Stimulated activated CD8-positive, alpha-beta memory T cell treated with anti-CD3 and anti-CD28 coated beads, Interleukin-2, amount 100 ng/mL, for 48 hours (primary cell): Measurements from ENCODE around the gene PRPF38A.

ENCODE experiments used
- DNase-seq, 2 donors: peaks; one replicate each; pipeline ENCODE4 v3.0.0-alpha.2; 2020; ENCODE audit warnings: low read depth in 2 of 2

Gene PRPF38A

DNA sequence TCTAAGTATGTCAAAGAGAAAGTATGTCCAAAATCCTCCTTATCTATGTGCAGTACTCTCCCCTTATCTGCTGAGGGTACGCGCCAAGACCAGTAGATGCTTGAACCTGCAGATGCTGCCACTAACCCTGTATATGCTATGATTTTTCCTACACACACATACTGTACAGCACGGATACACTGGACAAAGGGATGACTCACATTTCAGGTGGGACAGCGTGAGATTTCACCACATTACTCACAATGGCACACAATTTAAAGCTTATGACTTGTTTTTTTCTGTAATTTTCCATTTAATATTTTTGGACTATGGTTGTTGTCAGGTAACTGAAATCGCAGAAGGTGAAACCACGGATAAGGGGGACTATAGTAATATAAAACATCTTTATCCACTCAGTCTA lies 4.3 kb upstream of the PRPF38A start:
- DNase-seq: no peak

DNA sequence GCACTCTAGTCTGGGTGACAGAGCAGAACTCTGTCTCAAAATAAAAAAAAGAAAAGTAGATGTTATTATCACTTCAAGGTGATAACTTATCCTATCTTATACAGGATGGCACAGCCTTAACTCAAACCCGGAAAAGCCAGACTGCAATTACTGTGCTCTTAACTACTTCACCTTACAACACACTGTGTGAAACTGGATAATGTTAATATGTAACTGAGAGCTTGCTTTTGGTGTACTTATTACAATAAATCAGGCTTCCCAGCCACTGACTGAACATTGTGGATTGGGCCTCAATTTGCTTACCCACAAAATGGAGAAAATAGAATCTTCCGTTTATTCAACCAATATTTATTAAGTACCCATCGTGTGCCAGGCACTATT lies 1.6 kb upstream of the PRPF38A start:
- no peak for DNase-seq

DNA sequence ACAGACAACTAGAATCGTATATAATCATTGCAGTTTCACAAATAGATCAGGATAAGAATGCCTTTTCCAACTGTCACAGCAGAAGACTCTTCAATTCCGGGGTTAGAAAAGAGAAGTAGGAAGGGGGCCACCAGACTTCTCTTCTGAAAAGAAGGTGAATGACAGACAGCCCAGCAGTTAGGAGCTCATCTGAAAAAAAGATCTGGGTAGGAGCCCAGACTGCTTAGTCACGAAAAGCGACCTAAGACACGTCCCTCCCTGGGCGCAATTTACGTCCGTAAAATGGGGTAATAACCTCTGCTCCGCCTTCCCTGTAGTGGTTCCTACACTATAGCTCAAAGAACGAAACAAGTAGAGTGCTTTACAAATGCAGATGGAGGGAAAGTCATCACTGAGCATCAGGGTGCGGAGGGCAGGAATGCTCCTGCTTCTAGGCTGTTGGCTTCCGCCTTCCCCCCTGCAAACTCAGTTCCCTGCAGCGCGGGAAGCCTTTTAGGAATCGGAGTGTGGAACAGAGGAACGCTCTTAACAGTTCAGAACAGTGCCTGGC lies 761 bp upstream of the PRPF38A start:
- peak; percentile 23 to 27 for DNase-seq

DNA sequence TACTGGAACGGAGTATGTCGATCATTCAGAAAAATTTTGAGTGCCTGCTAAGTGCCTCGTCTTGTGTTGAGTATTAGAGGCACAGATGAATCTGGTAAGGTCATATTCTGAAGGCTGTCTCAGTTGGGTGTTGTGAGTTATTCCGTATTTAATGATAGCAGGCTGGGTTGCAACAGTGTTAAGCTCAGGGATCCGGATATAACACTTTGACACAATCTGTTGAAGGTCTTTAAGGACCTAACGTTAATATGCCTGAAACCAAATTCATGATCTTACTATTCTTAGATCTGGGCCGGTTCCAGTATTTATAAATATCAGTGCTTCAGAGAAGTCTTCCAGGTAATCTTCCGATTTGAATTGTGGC lies 555 bp downstream of the PRPF38A start:
- no peak for DNase-seq

DNA sequence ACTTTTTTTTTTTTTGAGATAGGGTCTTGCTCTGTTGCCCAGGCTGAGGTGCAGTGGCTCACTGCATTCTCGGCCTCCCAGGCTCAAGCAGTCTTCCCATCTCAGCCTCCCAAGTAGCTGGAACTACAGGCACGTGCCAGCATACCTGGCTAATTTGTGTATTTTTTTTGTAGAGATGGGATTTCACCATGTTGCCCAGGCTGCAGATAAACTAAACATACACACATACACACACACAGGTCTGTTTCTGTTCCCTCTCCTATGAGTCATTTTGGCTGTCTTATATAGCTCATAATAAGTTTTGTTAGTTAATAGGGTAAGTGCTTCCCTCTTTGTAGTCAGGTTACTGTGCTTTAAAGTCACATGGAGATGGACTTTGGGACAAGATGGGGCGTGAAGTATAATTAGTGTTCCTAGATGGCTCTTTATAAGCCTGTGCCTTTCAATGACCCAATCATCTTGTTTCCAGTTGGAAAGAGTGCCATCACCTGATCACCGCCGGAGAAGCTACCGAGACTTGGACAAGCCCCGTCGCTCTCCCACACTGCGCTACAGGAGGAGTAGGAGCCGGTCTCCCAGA lies 9.1 kb downstream of the PRPF38A start:
- no peak for DNase-seq

DNA sequence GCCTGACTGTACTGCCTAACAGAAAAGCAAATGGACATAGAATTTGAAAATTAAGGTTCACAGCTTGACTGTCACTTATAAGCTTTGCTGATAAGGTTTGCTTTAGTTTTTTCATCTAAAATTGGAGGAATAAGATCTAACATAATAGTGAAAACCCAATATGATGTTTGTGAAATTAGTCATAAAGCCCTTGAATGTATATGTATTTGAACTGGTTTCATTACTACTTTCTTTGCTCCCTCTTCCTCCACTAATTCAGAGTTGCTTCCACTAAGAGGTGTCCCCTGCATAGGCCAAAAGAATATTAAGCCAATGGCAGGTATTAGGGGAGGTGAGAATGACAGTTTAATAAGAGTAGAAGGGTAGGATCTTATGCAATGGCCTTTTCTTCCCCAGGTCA lies 10.5 kb downstream of the PRPF38A start:
- DNase-seq: no peak

DNA sequence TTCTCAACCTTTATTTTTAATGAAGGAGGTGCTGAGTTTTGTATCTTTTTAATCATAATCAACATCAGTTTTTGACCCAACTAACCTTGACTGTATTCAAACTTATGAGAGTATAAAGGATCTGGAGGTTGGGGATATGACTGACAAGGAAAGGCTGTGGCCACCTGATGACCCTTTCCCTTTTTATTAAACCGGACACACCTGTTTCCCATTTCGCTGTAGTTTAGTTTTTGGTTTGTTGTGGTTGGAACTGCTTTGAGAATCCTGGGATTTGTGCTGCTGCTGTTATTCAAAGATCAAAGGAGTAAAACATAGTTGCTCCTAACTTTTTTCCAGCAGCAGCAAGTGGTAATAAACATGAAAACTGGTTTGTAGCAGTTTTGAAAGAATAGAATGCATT lies 12.4 kb downstream of the PRPF38A start:
- no peak for DNase-seq

DNA sequence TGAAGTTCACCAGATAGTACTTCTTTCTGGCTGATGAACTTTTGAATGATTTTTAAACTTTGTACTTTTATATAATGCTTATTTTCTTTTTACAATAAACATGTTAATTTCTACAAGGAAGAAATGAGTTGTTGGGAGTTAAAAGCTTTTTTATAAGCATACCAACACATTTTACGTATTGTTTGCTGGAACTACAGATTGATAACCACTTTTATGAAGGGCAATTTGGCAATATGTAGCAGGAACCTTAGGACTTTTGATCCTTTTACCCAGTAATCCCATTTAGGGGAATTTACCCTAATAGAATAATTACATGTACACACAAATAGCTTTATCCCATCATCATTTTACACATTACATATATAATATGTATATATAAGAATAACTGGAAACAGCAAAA lies 16.3 kb downstream of the PRPF38A start:
- no peak for DNase-seq

DNA sequence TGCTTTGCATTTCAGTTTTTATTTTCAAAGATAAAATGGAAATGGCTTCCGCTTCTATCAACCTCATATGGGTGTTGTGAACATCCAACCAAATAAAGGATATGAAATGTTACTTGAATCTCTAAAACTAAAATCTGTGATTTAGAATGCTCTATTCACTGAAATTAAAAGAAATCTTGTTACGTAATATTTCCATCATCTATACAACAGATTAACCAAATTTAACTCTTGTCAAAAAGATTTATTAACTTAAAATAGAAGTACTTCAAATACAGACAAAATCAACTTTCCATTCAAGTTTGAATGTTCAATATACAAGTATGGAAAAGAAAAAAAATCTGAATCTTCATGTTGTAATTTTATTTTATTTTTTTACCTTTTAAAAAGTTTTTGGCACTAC lies 18.7 kb downstream of the PRPF38A start:
- no peak for DNase-seq

DNA sequence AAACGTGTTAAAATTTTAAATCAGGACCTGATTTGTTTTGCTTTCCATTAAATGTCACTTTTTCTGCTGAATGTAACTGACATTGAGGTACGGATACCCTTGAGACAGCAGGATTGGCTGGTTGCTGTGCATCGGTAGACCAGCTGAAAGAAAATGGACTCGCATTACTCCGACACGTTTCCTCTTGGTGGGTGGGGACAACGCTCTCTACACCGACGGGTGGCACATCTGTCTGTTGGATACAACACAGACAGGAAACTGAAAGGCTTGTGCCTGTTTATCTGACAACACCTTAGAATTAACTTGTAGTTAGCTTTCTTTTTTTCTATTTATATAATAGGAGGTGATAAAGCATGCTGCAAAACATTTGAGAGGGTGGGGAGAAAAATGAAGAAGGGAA lies 19.4 kb downstream of the PRPF38A start:
- peak; percentile 14 to 20 for DNase-seq

DNA sequence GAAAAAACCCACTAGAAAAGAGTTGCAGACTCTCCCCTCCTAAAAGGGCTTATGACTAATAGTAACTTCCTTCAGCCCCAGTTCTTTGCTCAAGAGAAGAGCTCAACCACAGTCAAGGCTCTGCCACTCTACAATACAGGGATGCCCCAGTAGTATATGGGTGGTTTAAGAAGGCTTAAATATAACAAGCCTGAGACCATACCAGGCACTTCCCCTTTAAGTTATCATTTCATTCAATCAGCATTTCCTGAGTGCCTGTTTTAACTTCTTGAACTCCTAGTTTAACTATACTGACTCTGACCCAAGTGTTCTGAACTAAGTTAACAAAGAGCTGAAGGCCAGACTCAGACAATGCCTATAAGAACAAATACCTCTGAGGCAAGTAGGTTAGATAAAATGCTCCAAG lies 19.8 kb downstream of the PRPF38A start:
- no peak for DNase-seq

DNA sequence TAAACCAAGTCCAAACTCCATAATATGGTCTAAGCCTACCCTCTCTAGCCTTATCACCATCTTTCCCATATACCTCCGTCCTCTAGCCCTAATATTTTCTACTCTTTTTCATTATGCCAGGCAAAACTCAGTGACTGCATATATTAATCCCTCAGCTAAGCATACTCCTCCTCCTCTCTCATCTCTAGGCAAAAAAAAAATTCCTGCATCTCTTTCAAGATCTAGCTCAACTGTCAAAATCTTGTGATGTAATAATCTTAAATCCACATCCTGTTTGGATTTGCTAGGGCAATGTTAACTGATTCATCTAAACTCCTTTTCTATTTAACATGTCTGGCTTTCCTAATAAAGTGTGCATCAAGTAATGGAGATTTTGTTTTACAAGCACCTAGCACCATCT lies 20.4 kb downstream of the PRPF38A start:
- no peak for DNase-seq

DNA sequence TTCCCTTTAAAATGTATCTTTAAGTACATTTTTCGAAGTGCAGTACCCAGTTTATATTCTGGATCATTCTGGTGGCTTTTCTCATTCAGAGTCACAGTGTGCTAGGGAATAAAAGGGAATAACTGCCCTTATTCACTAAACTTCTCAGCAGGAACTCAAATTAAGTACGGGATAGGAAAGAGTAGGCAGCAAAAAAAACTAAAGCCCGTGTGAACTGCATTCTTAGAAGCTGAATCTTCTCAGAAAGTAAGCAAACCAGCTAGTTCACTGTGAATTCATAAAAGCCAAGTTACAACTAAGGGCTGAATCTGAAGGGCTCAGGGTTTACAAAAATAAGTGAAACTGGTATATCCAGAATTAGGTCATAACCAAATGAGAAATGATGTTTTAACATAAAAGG lies 22.0 kb downstream of the PRPF38A start:
- DNase-seq: no peak

DNA sequence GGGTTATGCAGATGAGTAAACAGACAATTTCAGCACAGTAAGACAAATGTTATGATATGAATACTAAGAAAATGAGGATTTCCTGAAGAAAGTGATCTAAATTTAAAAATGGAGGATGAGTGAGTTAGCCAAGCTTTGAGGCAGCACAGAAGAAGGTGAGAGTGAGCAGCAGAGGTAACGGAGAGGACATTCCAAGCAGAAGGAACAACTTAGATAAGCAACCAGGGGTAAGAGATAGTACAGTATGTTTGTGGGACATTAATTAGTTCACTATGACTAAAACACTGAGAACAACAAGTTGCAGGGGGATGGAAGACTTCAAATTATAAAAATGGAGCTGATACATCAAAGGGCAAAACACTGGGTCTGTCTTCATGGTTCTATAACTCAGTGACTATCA lies 22.8 kb downstream of the PRPF38A start:
- no peak for DNase-seq

DNA sequence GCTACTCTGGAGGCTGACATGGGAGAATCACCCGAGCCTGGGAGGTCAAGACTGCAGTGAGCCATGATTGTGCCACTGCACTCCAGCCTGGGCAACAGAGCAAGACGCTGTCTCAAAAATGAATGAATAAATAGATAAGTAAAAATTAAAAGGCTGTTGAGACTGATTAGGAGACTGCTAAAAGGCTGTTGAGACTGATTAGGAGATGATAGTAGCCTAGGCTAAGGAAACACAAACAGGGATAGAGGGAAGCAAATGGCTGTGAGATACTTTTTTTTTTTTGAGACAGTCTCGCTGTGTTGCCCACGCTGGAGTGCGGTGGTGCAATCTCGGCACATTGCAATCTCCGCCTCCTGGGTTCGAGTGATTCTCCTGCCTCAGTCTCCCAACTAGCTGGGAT lies 28.4 kb downstream of the PRPF38A start:
- no peak for DNase-seq

DNA sequence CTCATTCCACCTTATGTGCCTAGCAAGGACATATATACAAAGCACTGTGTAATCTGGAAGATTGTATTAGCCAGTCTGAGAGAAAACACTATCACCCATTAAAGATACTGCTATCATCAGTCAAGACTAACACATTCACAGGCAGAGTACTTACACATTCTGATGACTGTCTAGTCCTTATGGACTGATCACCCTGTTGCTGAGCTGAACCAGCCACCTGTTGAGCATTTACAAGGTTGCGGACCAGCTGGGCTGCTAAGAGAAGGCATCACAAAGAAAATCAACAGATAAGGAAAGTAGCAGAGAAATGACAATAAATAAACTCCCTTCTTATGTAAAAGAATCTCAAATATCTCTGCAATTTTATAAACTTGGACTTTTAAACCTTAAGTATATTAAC lies 30.8 kb downstream of the PRPF38A start:
- no peak for DNase-seq

DNA sequence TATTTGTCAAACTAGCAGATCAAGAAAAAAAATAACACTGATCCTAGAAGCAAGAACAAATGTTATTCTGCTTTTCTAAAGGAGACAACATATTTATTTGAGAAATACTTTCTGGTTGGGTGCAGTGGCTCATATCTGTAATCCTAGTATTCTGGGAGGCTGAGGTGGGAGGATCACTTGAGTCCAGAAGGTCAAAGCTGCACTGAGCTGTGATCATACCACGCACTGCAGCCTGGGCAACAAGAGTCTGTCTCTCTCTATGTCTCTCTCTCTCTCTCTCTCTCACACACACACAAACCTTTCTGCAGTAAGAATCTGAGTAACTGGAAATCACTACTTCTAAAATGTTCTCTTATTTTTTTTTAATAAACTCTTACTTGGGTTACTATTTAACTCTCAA lies 31.2 kb downstream of the PRPF38A start:
- no peak for DNase-seq

DNA sequence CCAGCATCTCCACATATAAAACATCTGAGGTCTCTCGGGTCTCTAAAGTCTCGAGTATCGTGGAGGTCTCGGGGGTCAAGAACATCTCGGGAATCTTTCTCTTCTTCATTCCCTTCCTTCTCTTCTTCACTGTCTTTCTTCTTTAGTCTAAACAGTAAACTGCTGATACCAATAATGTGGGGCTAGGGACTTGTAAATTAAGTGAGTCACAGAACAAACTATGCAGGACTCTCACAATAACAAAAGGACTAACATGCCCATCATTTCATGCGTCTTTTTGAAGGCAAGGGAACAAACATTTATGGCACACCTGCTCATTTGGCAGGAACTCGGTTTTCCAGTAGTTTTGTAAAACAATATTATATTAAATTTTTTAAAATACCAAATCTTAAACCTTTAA lies 32.4 kb downstream of the PRPF38A start:
- DNase-seq: no peak

DNA sequence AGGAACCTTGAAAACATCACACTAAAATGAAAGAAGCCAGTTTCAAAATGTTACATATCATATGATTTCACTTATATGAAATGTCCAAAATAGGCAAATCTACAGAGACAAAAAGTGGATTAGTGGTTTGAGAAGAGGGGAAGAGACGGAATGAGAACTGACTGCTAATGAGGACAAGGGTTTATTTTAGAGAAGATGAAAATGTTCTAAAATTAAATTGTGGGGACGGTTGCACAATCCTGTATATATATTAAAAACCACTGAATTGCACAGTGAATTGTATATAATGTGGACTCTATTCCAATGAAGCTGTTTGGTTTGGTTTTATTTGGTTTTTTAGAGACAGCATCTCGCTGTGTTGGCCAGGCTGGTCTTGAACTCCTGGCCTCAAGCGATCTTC lies 35.6 kb downstream of the PRPF38A start:
- no peak for DNase-seq

DNA sequence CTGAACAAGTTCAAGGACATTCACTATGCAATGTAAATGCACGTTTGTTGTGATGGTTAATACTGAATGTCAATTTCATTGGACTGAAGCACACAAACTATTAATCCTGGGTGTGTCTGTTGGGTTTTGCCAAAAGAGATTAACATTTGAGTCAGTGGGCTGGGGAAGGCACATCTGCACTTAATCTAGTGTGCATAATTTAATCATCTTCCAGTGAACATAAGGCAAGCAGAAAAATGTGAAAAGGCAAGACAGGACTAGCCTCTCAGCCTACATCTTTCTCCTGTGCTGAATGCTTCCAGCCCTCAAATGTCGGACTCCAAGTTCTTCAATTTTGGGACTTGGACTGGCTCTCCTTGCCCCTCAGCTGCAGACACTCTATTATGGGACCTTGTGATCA lies 40.1 kb downstream of the PRPF38A start:
- DNase-seq: no peak

DNA sequence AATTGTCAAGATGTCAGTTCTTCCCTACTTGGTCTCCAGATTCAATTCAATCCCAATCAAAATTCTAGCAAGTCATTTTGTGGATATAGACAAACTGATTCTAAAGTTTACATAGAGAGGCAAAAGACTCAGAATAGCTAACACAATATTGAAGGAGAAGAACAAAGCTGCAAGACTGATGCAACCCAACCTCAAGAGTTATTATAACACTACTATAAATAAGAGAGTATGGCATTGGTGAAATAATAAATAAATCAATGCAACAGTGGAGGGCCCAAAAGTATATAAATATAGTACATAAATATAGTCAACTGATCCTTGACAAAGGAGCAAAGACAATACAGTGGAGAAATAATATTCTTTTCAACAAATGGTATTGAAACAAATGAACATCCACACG lies 49.7 kb downstream of the PRPF38A start:
- no peak for DNase-seq

DNA sequence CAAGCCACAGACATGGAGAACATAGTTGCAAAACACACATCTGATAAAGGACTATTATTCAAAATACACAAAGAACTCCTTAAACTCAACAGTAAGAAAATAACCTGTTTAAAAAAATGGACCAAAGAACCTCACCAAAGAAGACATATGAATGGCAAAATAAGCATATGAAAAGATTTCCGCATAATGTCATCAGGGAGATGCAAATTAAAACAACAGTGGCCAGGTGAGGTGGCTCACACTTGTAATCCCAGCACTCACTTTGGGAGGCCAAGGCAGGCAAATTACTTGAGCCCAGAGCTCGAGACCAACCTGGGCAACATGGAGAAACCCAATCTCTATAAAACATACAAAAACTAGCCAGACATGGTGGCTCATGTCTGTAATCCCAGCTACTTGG lies 50.4 kb downstream of the PRPF38A start:
- DNase-seq: no peak

DNA sequence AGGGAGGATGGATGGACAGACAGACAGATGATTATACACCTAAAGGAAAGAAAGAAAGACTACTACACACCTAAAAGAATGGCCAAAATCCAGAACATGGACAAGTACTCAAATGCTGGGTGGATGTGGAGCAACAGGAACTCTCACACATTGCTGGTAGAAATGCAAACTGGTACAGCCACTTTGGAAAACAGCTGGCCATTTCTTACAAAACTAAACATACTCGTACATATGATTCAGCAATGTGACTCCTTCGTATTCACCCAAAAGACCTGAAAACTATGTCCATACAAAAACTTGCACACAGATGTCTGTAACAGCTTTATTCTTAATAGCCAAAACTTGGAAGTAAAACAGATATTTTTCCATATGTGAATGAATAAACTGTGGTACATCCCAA lies 51.3 kb downstream of the PRPF38A start:
- DNase-seq: no peak

DNA sequence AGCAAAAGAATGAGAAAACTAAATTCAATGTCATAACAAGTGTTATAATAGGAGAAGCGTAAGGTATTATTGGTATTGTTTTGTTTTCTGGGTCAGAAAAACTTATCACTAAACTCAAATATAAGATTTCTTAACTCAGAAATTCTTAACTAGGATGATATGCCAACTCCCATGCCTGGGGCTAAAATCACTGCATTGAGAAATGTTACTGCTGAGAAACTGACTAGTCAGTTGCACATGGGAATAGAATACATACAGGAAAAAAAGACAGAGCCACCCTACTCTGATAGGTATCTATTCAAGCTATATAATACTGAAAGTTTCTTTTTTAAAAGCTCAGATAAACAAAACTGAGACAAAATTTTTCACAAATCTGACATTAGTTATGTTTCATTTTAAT lies 56.3 kb downstream of the PRPF38A start:
- no peak for DNase-seq

DNA sequence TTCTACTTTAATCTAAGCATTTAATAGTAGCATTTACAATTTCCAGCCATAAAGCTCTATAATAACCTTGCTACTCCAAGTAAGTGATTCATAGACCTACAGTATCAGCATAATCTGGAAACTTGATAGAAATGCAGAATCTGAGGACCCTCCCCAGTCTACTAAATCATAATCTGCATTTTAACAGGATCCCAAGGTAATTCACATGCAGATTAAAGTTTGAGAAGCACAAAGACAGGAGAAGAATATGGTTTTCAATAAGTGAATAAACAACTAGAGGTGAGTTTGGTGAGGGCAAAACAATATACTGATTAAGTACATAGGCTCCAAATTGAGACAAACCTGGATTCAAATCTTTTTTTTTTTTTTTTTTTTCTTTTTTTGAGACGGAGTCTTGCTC lies 57.4 kb downstream of the PRPF38A start:
- no peak for DNase-seq
